Measurements from ENCODE around the gene NANP. TPM values are rescaled to one million over a fixed set of nuclear protein-coding genes. Genes with fewer than 3 reads are reported as not detected.

The NANP gene
- total RNA-seq, 1 experiment from 2014 or later: 7.3 TPM

- no peak overlapping the region for H3K4me2 ChIP-seq (ENCODE audit: low read length)
- intact Hi-C loops (cut with micrococcal nuclease): loop anchor here (10.0 kb wide), 1 partner anchor 270 kb away; no protein-coding TSS in a partner anchor
- H3K79me2 ChIP-seq (ENCODE audit: insufficient read depth, low read length): no peaks in the 10 kb centered on the region
- RAD21 ChIA-PET (ENCODE audit: low non-redundant PET in 1 of 2, low total read pairs in 2 of 2, uncharacterized antibody in 2 of 2, unreplicated experiment in 2 of 2): no interaction called here
- no peaks in the 10 kb centered on the region for H4K20me1 ChIP-seq (ENCODE audit: insufficient read depth)
- H2AFZ ChIP-seq (ENCODE audit: low read depth, low read length, poor library complexity, severe bottlenecking): no peak overlapping the region
- TF ChIP-seq YY1 (IDR thresholded peaks at IDR 0.05; ENCODE audit: extremely low read depth, insufficient replicate concordance, low read depth, low read length) (no peak), CBX3 (IDR thresholded peaks at IDR 0.05; ENCODE audit: low read depth) (no peak), CTCF (IDR thresholded peaks at IDR 0.05 in 2 of 3, conservative IDR thresholded peaks at IDR 0.05 in 1 of 3; ENCODE audit: borderline replicate concordance in 1 of 3, insufficient read depth in 1 of 3, low read depth in 2 of 3, low read length in 2 of 3) (peak; percentile 18 to 42 (median 39); a peak in 4 of 6 replicates), ELF1 (IDR thresholded peaks at IDR 0.05; ENCODE audit: borderline replicate concordance, low read depth) (0 out of 2 replicates have a peak, but pooled peaks have one; percentile 11), TCF7L2 (IDR thresholded peaks at IDR 0.05; ENCODE audit: borderline replicate concordance, extremely low read depth, insufficient read depth, insufficient read length) (no peak), POLR2AphosphoS5 (IDR thresholded peaks at IDR 0.05; ENCODE audit: low read depth, low read length) (no peak), RAD21 (IDR thresholded peaks at IDR 0.05; ENCODE audit: low read depth) (peak; percentile 58), ZNF274 (IDR thresholded peaks at IDR 0.05; ENCODE audit: low read depth, low read length) (no peak), POLR2A (IDR thresholded peaks at IDR 0.05; ENCODE audit: borderline replicate concordance, extremely low read depth, insufficient read depth, insufficient read length) (no peak), SIN3A (IDR thresholded peaks at IDR 0.05; ENCODE audit: low read depth) (no peak), CEBPB (IDR thresholded peaks at IDR 0.05; ENCODE audit: low read depth) (no peak), ZFX (IDR thresholded peaks at IDR 0.05) (no peak), EZH2 (IDR thresholded peaks at IDR 0.05) (no peak)
- TF ChIP-seq, protein P1, sequence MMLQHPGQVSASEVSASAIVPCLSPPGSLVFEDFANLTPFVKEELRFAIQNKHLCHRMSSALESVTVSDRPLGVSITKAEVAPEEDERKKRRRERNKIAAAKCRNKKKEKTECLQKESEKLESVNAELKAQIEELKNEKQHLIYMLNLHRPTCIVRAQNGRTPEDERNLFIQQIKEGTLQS (IDR thresholded peaks at IDR 0.05): no peak
- TF ChIP-seq, protein P2, sequence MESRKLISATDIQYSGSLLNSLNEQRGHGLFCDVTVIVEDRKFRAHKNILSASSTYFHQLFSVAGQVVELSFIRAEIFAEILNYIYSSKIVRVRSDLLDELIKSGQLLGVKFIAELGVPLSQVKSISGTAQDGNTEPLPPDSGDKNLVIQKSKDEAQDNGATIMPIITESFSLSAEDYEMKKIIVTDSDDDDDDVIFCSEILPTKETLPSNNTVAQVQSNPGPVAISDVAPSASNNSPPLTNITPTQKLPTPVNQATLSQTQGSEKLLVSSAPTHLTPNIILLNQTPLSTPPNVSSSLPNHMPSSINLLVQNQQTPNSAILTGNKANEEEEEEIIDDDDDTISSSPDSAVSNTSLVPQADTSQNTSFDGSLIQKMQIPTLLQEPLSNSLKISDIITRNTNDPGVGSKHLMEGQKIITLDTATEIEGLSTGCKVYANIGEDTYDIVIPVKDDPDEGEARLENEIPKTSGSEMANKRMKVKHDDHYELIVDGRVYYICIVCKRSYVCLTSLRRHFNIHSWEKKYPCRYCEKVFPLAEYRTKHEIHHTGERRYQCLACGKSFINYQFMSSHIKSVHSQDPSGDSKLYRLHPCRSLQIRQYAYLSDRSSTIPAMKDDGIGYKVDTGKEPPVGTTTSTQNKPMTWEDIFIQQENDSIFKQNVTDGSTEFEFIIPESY (IDR thresholded peaks at IDR 0.05; ENCODE audit: extremely low read depth, insufficient replicate concordance, low read length): no peak
- DNase-seq (ENCODE audit: low read depth, low spot score): no peak
- POLR2A ChIA-PET: no interaction called here
- no peaks in the 10 kb centered on the region for H3K9me3 ChIP-seq (ENCODE audit: control insufficient read depth in 1 of 2, insufficient read depth in 1 of 2, low read depth in 1 of 2, low read length in 2 of 2)
- no peaks in the 10 kb centered on the region for H3K36me3 ChIP-seq (ENCODE audit: control insufficient read depth in 1 of 2, insufficient read depth in 2 of 2, low read length in 2 of 2)
- H3K27me3 ChIP-seq (ENCODE audit: insufficient read depth, low read length): no peaks in the 10 kb centered on the region
- no peak overlapping the region for H3K9ac ChIP-seq (ENCODE audit: low read length)
- CTCF ChIA-PET: no interaction called here
- H3K27ac ChIP-seq (ENCODE audit: low read depth, low read length): no peak overlapping the region
- peak; percentile 79 for ATAC-seq
- H3K4me1 ChIP-seq (ENCODE audit: control insufficient read depth in 1 of 2, insufficient read depth in 2 of 2, low read length in 2 of 2): peaks cover 0 to 4% of the 10 kb centered on the region in 2 experiments; a peak in 1 of 4 replicates
- BruUV-seq (replicated peaks): no TSS peak
- no peaks in the 10 kb centered on the region for H3K9me2 ChIP-seq (ENCODE audit: insufficient read depth)
- no peak overlapping the region for H3K4me3 ChIP-seq (replicated peaks in 1 of 2; ENCODE audit: low read depth in 1 of 2, low read length in 2 of 2)
Measured at GRCh38 chr20:25574411-25574810, 49.4 kb downstream of the NANP start.
